ENCODE measurements around the gene COX10. TPM values are rescaled to one million over a fixed set of nuclear protein-coding genes. Genes with fewer than 3 reads are reported as not detected.
"Not testable (repeated sequence)": the region's sequence is repeated elsewhere in the genome, so short reads cannot be mapped to it uniquely, and the experiment has no call there.

The COX10 gene
- total RNA-seq (10 to 100 TPM; 27.8 to 40.2 (median 34.9) TPM), polyA plus RNA-seq (17.9 TPM)
- long read RNA-seq, donor 1, transcript COX10-201 (7 exons, 2,873 nt): major isoform, 108 of 127 reads
- long read RNA-seq, donor 1, partial matches to known transcripts: 13 of 127 reads
- long read RNA-seq, donor 1, other reads (novel, unspliced or antisense): 6 of 127 reads
- long read RNA-seq, donor 2, transcript COX10-201 (7 exons, 2,873 nt): major isoform, 26 of 37 reads
- long read RNA-seq, donor 2, partial matches to known transcripts: 10 of 37 reads
- long read RNA-seq, donor 2, other reads (novel, unspliced or antisense): 1 of 37 reads
- long read RNA-seq, donor 3, transcript COX10-201 (7 exons, 2,873 nt): major isoform, 107 of 170 reads
- long read RNA-seq, donor 3, partial matches to known transcripts: 57 of 170 reads
- long read RNA-seq, donor 3, other reads (novel, unspliced or antisense): 6 of 170 reads
- long read RNA-seq, donor 4, transcript COX10-201 (7 exons, 2,873 nt): major isoform, 37 of 45 reads
- long read RNA-seq, donor 4, partial matches to known transcripts: 3 of 45 reads
- long read RNA-seq, donor 4, other reads (novel, unspliced or antisense): 4 of 45 reads

DNA sequence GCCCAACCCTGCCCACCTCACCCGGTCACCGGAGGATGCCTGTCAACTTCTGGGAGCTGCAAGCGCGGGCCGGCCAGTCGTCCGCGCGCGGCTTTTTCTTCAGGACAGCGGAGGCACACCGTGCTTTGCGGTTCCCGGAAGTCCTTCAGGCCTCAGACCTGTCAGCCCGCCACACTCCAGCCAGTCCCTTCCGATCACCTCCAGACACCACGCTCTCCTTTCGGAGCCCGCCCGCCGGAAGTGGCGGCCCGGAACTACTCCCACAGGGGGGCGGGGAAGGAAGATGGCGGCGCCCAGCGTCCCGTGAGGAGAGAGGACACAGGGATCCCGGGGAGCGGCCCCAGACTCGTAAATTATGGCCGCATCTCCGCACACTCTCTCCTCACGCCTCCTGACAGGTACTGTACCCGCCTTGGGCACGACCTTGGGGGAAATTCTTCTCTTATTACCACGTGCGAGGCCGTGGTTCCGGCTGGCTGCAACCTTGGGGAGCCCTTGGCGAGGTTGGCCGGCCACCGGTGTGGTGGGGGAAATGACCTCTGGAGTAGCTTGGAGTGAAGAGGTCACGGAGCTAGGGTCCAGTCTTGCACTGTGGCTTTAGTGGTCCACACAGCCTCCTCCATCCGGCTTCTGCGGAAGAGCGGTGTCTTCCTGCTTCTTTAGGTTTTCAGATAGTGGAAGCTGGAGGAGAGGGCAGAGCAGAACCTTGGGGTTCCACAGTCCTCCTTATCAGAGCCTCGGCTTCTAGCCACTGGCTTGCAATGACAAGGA, at the start of gene COX10:
TSS of gene COX10 (plus strand) at position 254 of the 771 bp plus-strand sequence. CDS start at position 356, 102 bp downstream.
- ATAC-seq (peak; percentile 99 to 100), DNase-seq (peak; percentile 88 to 95 (median 94))
- intact Hi-C loops (cut with DNase I): no loop called here
- Histone ChIP-seq H3K27me3 (ENCODE audit: control insufficient read depth, insufficient read depth) (no peaks in the 10 kb centered on the region), H3K4me3 (ENCODE audit: low read length) (peak within 1 kb of the TSS; percentile 80), H3K27ac (ENCODE audit: low read length) (peak within 1 kb of the TSS; percentile 48), H3K4me1 (ENCODE audit: control insufficient read depth, insufficient read depth, low read length) (no peaks in the 10 kb centered on the region), H3K9me3 (ENCODE audit: control insufficient read depth, low read length) (no peaks in the 10 kb centered on the region)
- WGBS: under 1% methylated on average over 48 of the region's 48 CpGs

DNA sequence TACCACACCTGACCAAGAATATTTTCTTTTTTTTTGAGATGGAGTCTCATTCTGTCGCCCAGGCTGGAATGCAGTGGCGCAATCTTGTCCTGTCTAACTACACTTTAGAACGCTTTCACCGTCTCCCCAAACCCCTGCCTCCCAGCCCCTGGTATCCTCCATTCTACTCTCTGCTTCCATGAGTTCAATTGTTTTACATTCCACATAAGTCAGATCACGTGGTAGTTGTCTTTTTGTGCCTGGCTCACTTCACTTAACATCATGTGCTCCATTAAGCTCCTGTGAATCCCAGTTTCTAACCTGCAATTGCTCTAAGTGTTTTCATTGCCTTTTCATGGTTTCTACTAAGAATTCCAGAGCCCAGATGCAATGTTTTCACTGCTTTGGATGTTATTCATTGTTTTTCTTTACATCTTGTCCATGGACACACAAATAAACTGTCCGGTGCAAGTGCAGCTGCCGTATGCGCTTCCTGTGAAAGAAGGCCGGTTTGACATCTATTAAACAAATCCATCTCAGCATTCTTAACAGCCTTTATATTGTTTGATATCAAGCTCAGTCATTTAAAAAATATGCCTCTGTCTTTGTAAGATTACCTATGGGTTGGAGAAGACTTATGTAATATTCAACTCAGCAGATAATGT, 47.5 kb upstream of the COX10 start:
- H3K9me3 ChIP-seq (ENCODE audit: control insufficient read depth, low read length); intact Hi-C loops (cut with DNase I): not testable (repeated sequence)
- WGBS: 86% methylated on average over 6 of the region's 9 CpGs

DNA sequence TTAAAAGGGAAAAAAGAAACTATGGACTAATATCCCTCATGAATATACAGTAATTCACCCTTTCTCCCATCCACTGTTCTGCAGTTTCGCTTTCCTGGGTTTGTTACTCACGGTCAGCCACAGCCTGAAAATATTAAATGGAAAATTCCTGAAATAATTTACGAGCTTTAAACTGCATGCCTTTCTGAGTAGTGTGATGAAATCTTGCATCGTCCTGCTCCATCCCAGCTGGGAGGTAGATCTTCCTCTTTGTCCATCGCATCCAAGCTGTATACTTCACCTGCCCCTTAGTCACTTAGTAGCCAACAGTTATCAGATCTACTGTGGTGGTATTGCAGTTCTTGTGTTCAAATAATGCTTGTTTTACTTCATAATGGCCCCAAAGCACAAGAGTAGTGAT, 39.5 kb upstream of the COX10 start:
- H3K27ac ChIP-seq (ENCODE audit: low read length); H3K4me3 ChIP-seq (ENCODE audit: low read length); H3K4me1 ChIP-seq (ENCODE audit: control insufficient read depth, insufficient read depth, low read length); H3K27me3 ChIP-seq (ENCODE audit: control insufficient read depth, insufficient read depth); ATAC-seq; DNase-seq; H3K9me3 ChIP-seq (ENCODE audit: control insufficient read depth, low read length); intact Hi-C loops (cut with DNase I): not testable (repeated sequence)
- WGBS: 89% methylated on average over 1 of the region's 5 CpGs

More for the DNA sequence above, 47.5 kb upstream of the COX10 start:
- not testable (repeated sequence) for ATAC-seq; H3K4me3 ChIP-seq (ENCODE audit: low read length); DNase-seq; H3K27me3 ChIP-seq (ENCODE audit: control insufficient read depth, insufficient read depth); H3K27ac ChIP-seq (ENCODE audit: low read length); H3K4me1 ChIP-seq (ENCODE audit: control insufficient read depth, insufficient read depth, low read length)

DNA sequence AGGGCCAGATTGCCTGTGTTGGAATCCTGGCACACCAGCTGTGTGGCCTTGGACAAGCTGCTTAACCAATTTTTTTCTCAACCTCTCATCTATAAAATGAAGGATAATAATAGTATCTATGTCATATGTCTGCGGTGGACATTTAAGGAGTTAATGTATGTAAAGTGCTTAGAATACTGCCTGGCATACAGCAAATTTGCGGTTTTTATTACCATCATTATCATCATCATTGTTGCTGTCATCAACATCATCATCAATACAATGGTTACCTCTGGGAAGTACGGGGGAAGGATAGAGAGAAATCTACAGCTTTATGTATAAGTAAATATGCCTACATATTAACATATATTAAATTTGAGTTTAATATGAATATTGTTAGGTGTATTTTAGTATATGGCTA, 37.1 kb upstream of the COX10 start:
- H3K9me3 ChIP-seq (ENCODE audit: control insufficient read depth, low read length): no peaks in the 10 kb centered on the region
- H3K27me3 ChIP-seq (ENCODE audit: control insufficient read depth, insufficient read depth): no peaks in the 10 kb centered on the region
- intact Hi-C loops (cut with DNase I): no loop called here
- H3K4me1 ChIP-seq (ENCODE audit: control insufficient read depth, insufficient read depth, low read length): no peaks in the 10 kb centered on the region
- ATAC-seq (no peak), DNase-seq (no peak)
- no peak overlapping the region for H3K4me3 ChIP-seq (ENCODE audit: low read length)
- 94% methylated on average over 3 of the region's 3 CpGs for WGBS
- H3K27ac ChIP-seq (ENCODE audit: low read length): no peak overlapping the region

DNA sequence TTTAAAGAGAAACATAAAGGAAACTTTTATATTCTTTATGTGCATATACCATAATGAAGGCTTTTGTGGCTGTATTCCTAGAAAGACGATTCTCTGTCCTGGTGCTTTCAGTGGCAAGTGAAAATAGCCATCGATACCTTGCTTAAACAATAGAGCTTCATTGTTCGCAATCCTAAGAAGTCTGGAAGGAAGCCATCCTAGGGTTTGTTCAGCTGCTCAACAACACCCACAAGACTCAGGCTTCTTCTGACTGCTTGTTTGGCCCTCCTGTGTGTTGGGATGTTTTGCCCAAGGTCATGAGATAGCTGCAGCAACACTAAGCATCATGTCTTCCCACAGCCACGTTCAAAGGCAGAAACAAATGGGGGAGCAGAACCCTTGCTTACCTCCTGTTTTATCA, 36.1 kb upstream of the COX10 start:
- Histone ChIP-seq H3K4me3 (ENCODE audit: low read length) (no peak overlapping the region), H3K9me3 (ENCODE audit: control insufficient read depth, low read length) (no peaks in the 10 kb centered on the region), H3K4me1 (ENCODE audit: control insufficient read depth, insufficient read depth, low read length) (no peaks in the 10 kb centered on the region), H3K27me3 (ENCODE audit: control insufficient read depth, insufficient read depth) (no peaks in the 10 kb centered on the region), H3K27ac (ENCODE audit: low read length) (no peak overlapping the region)
- intact Hi-C loops (cut with DNase I): no loop called here
- DNase-seq: no peak
- WGBS: 82% methylated on average over 4 of the region's 4 CpGs
- no peak for ATAC-seq

DNA sequence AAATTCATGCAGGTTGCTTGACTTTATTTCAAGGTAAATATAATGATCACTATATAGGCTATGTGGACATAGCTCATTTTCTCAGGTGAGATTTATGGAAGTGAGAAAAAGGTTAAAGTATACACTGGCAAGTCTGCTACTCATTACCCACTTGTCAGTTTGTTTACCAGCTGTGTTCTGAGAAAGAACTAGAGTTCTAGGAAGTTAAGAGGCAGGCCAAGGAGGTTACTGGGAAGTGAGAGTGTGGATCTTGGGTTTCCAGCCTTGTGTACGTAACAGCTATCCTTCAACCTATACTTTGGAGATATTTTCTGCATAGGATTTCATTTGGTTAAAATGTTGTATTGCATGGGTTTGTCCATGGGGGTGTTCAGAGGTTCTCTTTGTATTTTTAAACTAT, 31.9 kb upstream of the COX10 start:
- ATAC-seq (no peak), DNase-seq (no peak)
- no peak overlapping the region for H3K4me3 ChIP-seq (ENCODE audit: low read length)
- intact Hi-C loops (cut with DNase I): no loop called here
- H3K4me1 ChIP-seq (ENCODE audit: control insufficient read depth, insufficient read depth, low read length): peaks cover 3% of the 10 kb centered on the region
- H3K9me3 ChIP-seq (ENCODE audit: control insufficient read depth, low read length): no peaks in the 10 kb centered on the region
- H3K27ac ChIP-seq (ENCODE audit: low read length): no peak overlapping the region
- no peaks in the 10 kb centered on the region for H3K27me3 ChIP-seq (ENCODE audit: control insufficient read depth, insufficient read depth)
- 89% methylated on average over 1 of the region's 1 CpG for WGBS

DNA sequence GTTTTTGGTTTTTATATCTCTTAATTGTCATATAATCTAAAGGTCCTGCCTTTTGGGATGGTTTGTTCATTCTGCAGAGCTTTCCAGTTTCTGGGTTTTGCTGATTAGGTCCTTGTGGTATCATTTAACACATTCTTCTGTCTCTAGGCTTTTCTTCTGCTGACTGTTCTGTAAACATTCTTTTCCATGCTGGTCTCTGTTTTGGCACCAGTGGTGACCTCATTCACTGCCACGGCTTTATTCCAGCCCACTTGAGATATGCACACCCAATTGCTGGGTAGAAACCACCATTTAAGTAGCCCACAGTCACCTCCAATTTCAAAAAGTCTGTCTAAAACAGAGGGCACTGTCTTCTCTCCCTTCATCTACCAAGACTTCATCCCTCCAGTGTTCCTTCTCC, 31.1 kb upstream of the COX10 start:
- no peaks in the 10 kb centered on the region for H3K9me3 ChIP-seq (ENCODE audit: control insufficient read depth, low read length)
- no peak overlapping the region for H3K27ac ChIP-seq (ENCODE audit: low read length)
- intact Hi-C loops (cut with DNase I): no loop called here
- H3K27me3 ChIP-seq (ENCODE audit: control insufficient read depth, insufficient read depth): no peaks in the 10 kb centered on the region
- 19% methylated on average over 1 of the region's 1 CpG for WGBS
- H3K4me1 ChIP-seq (ENCODE audit: control insufficient read depth, insufficient read depth, low read length): peaks cover 3% of the 10 kb centered on the region
- DNase-seq (no peak), ATAC-seq (no peak)
- no peak overlapping the region for H3K4me3 ChIP-seq (ENCODE audit: low read length)

DNA sequence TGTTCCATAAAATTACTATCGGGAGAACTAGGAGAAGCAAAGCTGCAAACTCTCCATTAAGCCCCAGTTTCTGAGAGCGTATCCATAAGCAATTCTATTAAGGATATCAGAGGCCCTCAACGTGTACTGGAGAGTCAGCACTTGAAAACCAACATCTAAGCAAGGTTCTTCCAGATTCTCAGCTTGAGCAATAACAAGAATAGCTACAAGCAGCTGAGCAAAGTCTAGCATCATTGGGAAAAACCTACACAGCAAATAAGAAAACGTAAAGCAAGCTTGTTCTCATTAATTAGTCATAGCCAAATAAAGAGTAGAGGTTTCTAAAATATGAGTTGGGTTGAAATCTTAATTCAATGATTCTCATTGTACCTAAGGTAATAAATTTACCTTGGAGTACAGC, 26.9 kb upstream of the COX10 start:
- 96% methylated on average over 4 of the region's 4 CpGs for WGBS

DNA sequence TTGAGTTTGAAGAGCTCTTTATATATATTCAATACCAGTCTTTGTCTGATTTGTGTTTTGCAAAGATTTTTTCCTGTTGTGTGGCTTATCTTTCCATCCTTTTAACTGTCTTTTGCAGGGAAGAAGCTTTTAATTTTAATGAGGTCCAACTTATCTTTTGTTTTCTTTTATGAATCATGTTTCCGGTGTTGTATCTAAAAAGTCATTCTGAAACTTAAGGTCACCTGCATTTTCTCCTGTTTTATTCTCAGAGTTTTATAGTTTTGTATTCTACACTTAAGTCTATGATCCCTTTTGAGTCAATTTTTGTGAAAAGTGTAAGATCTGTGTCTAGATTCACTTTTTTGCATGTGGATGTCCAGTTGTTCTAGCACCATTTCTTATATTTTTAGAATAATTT, 24.6 kb upstream of the COX10 start:
- no peaks in the 10 kb centered on the region for H3K27me3 ChIP-seq (ENCODE audit: control insufficient read depth, insufficient read depth)
- ATAC-seq (no peak), DNase-seq (no peak)
- no peak overlapping the region for H3K4me3 ChIP-seq (ENCODE audit: low read length)
- WGBS: 80% methylated on average over 1 of the region's 1 CpG
- intact Hi-C loops (cut with DNase I): no loop called here
- H3K4me1 ChIP-seq (ENCODE audit: control insufficient read depth, insufficient read depth, low read length): no peaks in the 10 kb centered on the region
- H3K9me3 ChIP-seq (ENCODE audit: control insufficient read depth, low read length): no peaks in the 10 kb centered on the region
- H3K27ac ChIP-seq (ENCODE audit: low read length): no peak overlapping the region

More for the DNA sequence above, 26.9 kb upstream of the COX10 start:
- H3K27ac ChIP-seq (ENCODE audit: low read length): no peak overlapping the region
- no peaks in the 10 kb centered on the region for H3K27me3 ChIP-seq (ENCODE audit: control insufficient read depth, insufficient read depth)
- DNase-seq (no peak), ATAC-seq (no peak)
- intact Hi-C loops (cut with DNase I): no loop called here
- no peaks in the 10 kb centered on the region for H3K9me3 ChIP-seq (ENCODE audit: control insufficient read depth, low read length)
- H3K4me1 ChIP-seq (ENCODE audit: control insufficient read depth, insufficient read depth, low read length): peaks cover 3% of the 10 kb centered on the region
- no peak overlapping the region for H3K4me3 ChIP-seq (ENCODE audit: low read length)

DNA sequence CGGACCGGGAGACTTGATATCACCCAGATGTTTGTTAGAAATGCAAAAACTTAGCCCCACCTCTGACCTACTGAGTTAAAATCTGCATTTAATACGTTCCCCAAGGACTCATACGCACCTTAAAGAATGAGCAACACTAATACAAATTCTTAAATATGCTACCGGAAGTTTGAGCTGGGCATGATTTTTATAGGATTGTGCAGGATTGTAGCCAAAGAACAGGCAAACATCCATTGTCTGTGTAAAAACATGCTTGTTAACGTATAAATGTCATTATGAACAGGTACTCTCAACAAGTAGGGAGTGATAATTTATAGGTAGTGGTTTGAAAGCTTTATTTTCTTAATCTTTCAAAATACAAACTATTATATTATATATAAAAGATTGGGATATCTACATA, 22.3 kb upstream of the COX10 start:
- no peaks in the 10 kb centered on the region for H3K27me3 ChIP-seq (ENCODE audit: control insufficient read depth, insufficient read depth)
- H3K4me3 ChIP-seq (ENCODE audit: low read length): no peak overlapping the region
- intact Hi-C loops (cut with DNase I): no loop called here
- DNase-seq (no peak), ATAC-seq (no peak)
- H3K9me3 ChIP-seq (ENCODE audit: control insufficient read depth, low read length): no peaks in the 10 kb centered on the region
- no peak overlapping the region for H3K27ac ChIP-seq (ENCODE audit: low read length)
- no peaks in the 10 kb centered on the region for H3K4me1 ChIP-seq (ENCODE audit: control insufficient read depth, insufficient read depth, low read length)
- WGBS: 88% methylated on average over 6 of the region's 6 CpGs

DNA sequence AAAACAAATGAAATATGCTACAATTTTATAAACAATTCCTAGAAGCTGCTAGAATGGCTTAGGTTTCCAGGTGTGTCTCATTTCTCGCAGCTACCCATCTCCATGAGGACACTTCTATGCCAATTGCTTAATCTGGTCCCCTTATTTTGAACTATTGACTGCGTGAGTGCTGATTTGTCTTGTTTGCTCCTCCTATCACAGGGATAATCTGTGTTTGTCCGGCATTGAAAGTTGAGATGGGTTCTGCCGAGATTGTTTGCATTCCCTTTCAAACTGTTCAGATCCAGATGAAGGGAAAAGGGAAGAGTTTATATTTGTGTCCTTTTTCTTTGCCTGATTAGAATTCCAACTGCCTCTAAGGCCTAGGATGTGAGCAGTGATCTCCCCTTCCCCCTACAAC, 21.7 kb upstream of the COX10 start:
- WGBS: 82% methylated on average over 4 of the region's 4 CpGs
- no peak for ATAC-seq
- H3K9me3 ChIP-seq (ENCODE audit: control insufficient read depth, low read length): no peaks in the 10 kb centered on the region
- no peak for DNase-seq
- intact Hi-C loops (cut with DNase I): no loop called here
- H3K4me3 ChIP-seq (ENCODE audit: low read length): no peak overlapping the region
- no peaks in the 10 kb centered on the region for H3K27me3 ChIP-seq (ENCODE audit: control insufficient read depth, insufficient read depth)
- no peak overlapping the region for H3K27ac ChIP-seq (ENCODE audit: low read length)
- H3K4me1 ChIP-seq (ENCODE audit: control insufficient read depth, insufficient read depth, low read length): no peaks in the 10 kb centered on the region

Measured in right cardiac atrium (tissue), 5 donors.